GM18498 (cell line): ENCODE data around the gene PTPN14.
"Not testable (repeated sequence)": the region's sequence is repeated elsewhere in the genome, so short reads cannot be mapped to it uniquely, and the experiment has no call there.

Experiments
- ATAC-seq: cut with Tn5 transposase; IDR thresholded peaks from one replicate; pipeline ENCODE4 v1.9.1; 2021; ENCODE audit warnings: mild to moderate bottlenecking, moderate library complexity; ENCODE audit not compliant: unreplicated experiment

The PTPN14 gene

DNA sequence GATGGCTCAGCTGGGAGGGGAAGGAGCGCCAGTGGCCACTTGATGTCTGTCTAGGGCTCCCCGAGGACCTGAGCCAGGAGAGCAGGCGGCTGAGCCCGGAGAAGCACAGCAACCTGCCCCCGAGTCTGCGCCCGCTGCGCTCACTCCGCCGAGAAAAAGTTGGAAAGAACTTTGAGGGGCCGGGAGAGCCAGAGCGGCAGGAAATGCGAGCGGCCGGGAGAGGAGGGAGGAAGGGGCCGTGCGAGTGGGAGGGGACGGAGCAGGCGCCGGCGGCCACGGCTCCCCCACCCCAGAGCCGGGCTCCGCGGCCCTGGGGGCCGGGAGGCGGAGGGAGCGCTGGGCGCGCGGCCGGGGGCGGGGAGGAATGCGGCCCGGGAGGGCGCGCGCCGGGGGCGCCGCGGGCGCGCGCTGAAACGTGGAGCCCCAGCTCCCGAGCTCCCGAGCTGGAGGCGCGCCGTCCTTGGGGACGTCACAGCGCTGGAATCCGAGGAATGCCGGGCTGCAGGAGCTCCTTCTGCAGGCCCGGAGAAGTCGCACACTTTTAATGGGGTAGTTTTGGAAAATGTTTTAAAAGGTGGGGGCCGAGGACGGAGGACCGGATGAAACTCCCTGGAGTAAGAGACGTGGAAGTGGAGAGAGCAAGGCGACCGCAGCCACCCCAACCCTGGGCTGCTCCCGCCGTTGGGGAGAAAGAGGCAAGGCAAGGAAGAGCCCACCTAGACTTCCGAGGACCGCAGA, at the start of gene PTPN14:
Gene PTPN14, minus strand, starts transcription at position 167 of the 738 bp plus-strand sequence. CDS start 86,799 bp downstream, outside the sequence.
- no peak for ATAC-seq

DNA sequence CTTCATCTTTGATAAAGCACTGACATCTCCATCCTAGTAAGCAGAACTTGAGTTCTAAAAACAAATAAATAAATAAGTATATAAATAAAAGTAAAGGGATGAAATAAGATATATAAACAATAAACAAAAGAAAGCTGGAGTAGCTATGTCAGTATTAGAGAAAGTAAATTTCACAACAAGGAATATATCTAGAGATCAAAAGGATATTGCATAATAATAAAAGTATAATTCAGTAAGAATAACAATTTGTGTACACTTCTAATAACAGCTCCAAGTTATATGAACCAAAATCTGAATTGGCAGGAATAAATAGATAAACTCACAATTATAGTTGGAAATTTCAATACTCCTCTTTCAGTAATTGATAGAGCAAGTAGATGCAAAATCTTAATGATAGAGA, 41.8 kb upstream of the PTPN14 start:
- ATAC-seq = no peak

DNA sequence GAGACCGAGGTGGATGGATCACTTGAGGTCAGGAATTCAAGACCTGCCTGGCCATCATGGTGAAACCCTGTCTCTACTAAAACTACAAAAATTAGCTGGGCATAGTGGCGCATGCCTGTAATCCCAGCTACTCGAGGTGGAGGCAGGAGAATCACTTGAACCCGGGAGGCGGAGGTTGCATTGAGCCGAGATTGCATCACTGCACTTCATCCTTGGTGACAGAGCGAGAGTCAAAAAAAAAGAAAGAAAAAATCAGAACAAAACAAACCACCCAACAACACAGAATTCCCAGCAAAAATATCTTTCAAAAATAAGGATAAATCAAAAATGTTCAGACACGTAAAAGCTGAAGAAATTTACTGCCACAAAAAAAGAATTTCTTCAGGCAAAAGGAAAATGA, 40.5 kb upstream of the PTPN14 start:
- not testable (repeated sequence) for ATAC-seq

DNA sequence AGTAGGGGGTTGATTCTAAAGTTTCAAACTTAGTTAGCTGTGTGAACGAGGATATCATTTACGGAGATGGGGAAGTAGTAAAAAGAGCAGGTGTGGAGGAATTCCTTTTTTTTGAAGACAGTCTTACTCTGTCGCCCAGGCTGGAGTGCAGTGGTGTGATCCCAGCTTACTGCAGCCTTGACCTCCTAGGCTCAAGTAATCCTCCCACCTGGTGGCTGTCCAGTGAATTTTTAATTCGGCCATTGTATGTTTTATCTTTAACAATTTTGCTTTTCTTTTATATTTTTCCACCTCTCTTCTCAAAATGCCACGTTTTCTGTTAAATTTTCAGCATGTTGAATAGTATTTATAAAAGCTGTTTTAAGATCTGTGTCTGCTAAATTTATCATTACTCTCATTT, 39.3 kb upstream of the PTPN14 start:
- ATAC-seq = no peak

DNA sequence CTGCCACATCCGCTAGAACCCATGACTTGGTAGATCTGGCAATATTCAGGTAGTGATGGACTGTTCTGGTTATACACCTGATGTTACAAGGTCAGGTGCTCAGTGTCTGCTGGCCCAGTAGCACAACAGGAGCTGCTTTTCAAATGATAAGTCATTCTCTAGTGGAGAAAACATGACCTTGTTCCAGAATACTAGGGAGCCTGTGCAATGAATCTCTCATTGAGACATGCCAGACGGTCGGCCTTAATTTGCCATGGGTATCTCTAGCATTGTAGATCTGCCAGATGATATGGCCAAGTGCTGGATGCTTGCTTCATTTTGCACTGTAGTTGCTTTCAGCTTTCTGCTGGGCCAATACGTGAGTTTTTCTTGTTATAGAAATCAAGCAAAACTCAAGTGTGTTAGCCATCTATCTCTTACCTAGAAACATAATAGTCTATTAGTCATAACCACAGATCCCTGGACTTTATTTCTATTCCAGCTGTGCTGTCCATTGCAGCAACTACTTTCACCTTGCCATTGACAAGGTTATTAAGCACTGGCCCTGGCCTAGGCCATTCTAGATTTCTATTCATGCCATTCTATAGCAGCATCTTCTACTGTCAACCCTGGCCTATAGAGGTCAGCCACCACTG, 37.7 kb upstream of the PTPN14 start:
- ATAC-seq = no peak

- ATAC-seq = no peak
Observed at GRCh38 chr1:214587165-214587564, 35.8 kb upstream of the PTPN14 start.

GRCh38 chr1:214586621-214587020, 35.2 kb upstream of the PTPN14 start:
- ATAC-seq = no peak

GRCh38 chr1:214584805-214585766, 33.7 kb upstream of the PTPN14 start:
- peak; percentile 70 for ATAC-seq

GRCh38 chr1:214583824-214584554, 32.6 kb upstream of the PTPN14 start:
- no peak for ATAC-seq

- no peak for ATAC-seq
Observed at GRCh38 chr1:214583113-214583512, 31.7 kb upstream of the PTPN14 start.

DNA sequence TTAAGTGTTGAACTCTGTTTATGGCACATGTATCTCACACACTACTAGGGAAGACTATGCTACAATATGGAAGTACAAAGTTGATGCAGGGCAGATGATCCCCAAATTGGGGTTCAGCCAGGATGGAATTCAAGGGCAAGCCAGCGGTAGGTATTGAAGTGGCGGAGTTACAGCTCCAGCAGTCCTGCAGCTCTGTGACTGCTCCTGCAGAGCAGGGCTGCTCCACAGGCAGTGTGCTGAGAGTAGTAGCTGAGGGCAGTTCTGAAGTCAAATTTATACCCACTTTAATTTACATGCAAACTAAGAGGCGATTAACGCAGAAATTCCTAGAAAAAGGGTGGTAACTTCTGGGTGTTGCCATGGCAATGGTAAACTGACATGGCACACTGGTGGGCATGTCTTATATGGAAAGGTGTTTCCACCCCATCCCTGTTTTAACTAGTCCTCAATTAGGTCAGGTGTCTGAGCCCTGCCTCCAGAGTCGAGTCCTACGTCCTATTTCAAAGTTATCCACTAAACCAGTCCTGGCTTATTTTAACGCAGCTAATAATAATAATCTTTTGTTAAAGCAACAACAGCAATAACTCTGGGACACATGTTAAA, 31.0 kb upstream of the PTPN14 start:
- no peak for ATAC-seq

GRCh38 chr1:214581785-214582184, 30.4 kb upstream of the PTPN14 start:
- ATAC-seq = no peak

- no peak for ATAC-seq
Observed at GRCh38 chr1:214579183-214579582, 27.8 kb upstream of the PTPN14 start.

- not testable (repeated sequence) for ATAC-seq
Observed at GRCh38 chr1:214576120-214576519, 24.7 kb upstream of the PTPN14 start.

DNA sequence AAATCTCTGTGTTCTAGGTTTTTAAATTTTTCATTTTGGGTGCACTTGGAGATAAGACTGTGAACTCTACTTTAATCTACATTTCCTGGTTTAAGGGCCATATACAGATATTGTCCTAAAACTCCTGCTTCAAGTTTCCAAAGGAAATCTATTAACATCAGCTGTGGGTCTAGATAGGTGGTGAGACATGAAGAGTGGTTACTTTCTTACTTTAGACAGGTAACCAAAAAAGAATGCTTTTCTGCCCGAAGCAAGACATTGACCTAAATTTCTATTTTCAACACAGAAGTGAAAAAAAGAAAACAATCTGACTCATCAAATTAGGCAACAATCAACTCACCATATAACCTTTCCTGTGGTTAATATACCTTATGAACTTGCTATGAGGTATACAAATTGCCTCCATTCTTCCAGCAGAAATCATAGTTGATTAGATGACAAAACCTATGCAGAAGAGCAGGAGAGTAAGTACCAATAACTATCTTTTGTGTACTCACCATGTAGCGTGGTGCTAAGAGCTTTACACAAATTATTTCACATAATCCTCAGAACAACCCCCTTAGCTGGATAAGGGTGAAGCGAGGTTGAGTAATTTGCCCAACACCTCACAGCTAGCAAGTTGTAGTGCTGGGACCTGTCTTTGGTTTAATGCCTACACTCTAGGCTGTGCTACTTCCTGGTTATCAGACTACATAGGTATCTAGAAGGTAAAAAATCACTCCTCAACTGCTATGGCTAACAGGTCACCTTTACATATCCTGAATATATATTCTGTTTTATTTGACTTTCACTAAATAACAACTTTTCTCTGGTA, 23.4 kb upstream of the PTPN14 start:
- ATAC-seq = no peak

GRCh38 chr1:214573386-214574318, 22.2 kb upstream of the PTPN14 start:
- no peak for ATAC-seq

DNA sequence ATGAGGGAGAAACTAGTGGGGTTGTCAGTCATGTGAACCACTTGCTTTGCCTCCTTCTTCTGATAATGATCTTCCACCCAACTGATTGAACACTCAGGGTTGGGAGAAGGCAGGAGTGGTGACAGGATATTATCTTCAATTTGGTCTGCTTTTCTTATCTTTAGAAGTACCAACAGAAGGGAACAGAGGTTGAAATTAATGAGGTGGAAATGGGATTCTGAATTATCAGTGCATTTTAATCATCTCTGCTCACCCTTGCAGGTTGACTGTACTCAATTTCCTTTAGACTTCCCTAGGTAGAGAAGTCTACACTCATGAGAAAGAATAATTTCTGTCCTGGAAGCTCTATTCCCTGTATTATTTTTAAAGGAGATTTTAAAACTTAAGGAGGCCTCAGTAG, 19.9 kb upstream of the PTPN14 start:
- ATAC-seq = no peak

- ATAC-seq = no peak
Observed at GRCh38 chr1:214570442-214570841, 19.0 kb upstream of the PTPN14 start.
